Measurements from ENCODE around the gene STOM. TPM values are rescaled to one million over a fixed set of nuclear protein-coding genes. Genes with fewer than 3 reads are reported as not detected.

Gene STOM
- total and polyA plus RNA-seq, 2 of the 8 experiments (the other 6 are each of a cell fraction or from before 2014, with no cell fraction given) = 25.2 to 60.4 TPM

DNA sequence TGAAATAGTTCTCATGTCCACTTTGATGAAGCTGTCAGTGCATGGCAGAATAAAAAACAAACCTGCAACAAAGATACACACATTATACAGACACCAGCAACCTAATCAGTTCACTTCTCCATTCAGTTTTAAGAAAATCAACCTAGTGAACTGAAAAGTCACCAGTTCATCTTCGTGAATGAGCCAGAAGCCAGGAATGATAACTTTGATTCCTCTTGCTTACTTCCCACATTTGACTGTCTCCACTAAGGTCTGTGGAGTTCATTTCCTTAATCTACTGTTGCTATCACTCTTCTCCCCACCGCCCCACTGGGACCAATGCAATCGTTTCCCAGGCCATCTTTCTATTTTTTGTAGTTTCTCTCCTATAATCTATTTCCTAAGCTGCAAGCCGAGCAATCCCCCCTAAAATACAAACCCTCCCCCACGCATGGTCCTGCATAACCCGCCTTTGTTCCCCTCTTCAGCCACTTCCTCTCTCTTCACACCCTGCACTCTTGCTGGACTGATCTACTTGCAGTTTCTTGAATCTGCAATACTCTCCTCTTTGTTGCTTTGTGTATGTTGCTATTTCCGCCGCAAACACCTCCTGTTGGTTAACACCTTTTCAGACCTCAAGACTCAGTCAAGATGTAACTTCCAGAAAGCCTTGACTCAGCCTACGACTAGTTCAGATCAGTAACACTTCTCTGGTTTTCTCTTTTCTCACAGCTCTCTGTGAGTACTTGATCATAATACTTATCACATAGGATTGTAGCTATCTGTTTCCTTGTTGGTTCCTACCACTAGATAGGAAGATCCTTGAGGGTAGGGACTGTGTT is 16.6 kb downstream of the STOM start:
- Histone ChIP-seq H3K27ac (ENCODE audit: low read depth, low read length) (no peak overlapping the region), H2BK12ac (ENCODE audit: low read depth, low read length) (no peak overlapping the region), H3K23me2 (ENCODE audit: low read depth, low read length) (no peaks in the 10 kb centered on the region; the same call in 1 of the 2 replicates), H4K91ac (replicated peaks; ENCODE audit: insufficient read length, low read length) (no peak overlapping the region), H2BK5ac (ENCODE audit: low read depth, low read length) (no peak overlapping the region), H3K9me3 (ENCODE audit: insufficient read depth in 2 of 2, low read depth in 1 of 2, low read length in 1 of 2) (no peaks in the 10 kb centered on the region), H3K18ac (ENCODE audit: extremely low read depth, low read length) (no peak overlapping the region), H3K14ac (ENCODE audit: insufficient read length) (no peak overlapping the region), H3K4ac (replicated peaks; ENCODE audit: insufficient read length, low read depth, low read length) (no peak overlapping the region), H3K79me1 (ENCODE audit: low read depth, low read length) (no peaks in the 10 kb centered on the region), H2AFZ (ENCODE audit: low read length) (no peak overlapping the region), H3K36me3 (ENCODE audit: control insufficient read depth in 2 of 4, insufficient read depth in 4 of 4, low read length in 3 of 4) (peaks cover 0 to 36% (median 2%) of the 10 kb centered on the region in 4 experiments; a peak in 3 of 8 replicates), H3K9ac (replicated peaks in 1 of 4; ENCODE audit: extremely low read depth in 1 of 4, low read depth in 3 of 4, low read length in 3 of 4) (no peak overlapping the region), H3K27me3 (replicated peaks in 1 of 4; ENCODE audit: control insufficient read depth in 3 of 4, extremely low read depth in 1 of 4, insufficient read depth in 3 of 4, low read length in 3 of 4) (no peaks in the 10 kb centered on the region), H2BK120ac (replicated peaks; ENCODE audit: low read depth, low read length) (no peak overlapping the region), H2AK5ac (ENCODE audit: low read depth, low read length) (no peak overlapping the region), H3K23ac (ENCODE audit: insufficient read length) (no peak overlapping the region), H3K79me2 (ENCODE audit: control insufficient read depth in 1 of 2, insufficient read depth in 2 of 2, low read length in 2 of 2) (no peaks in the 10 kb centered on the region), H2BK15ac (ENCODE audit: low read length) (no peak overlapping the region), H3K4me2 (ENCODE audit: insufficient read depth in 1 of 2, low read depth in 2 of 2, low read length in 2 of 2) (no peak overlapping the region), H4K5ac (ENCODE audit: insufficient read length, low read depth, low read length) (no peak overlapping the region), H3K4me3 (ENCODE audit: extremely low read depth in 1 of 4, insufficient read depth in 2 of 4, low read depth in 3 of 4, low read length in 4 of 4) (no peak overlapping the region), H4K20me1 (replicated peaks in 1 of 2; ENCODE audit: control insufficient read depth in 1 of 2, insufficient read depth in 2 of 2, low read length in 2 of 2) (no peaks in the 10 kb centered on the region), H3K4me1 (replicated peaks in 1 of 4; ENCODE audit: control insufficient read depth in 3 of 4, insufficient read depth in 4 of 4, low read length in 3 of 4) (peaks cover 0 to 5% (median 0%) of the 10 kb centered on the region in 4 experiments; a peak in 1 of 7 replicates), H3K56ac (replicated peaks; ENCODE audit: insufficient read length, low read depth, low read length) (no peak overlapping the region), H4K8ac (ENCODE audit: extremely low read depth, insufficient read depth, low read length) (no peak overlapping the region), H2BK20ac (ENCODE audit: low read length) (no peak overlapping the region)
- POLR2A ChIA-PET (ENCODE audit: partially characterized antibody) = interaction anchor here (1.0 kb wide), 1 partner anchor 32 kb away, joined by 3 read pairs; no protein-coding TSS in a partner anchor
- TF ChIP-seq, protein P1, sequence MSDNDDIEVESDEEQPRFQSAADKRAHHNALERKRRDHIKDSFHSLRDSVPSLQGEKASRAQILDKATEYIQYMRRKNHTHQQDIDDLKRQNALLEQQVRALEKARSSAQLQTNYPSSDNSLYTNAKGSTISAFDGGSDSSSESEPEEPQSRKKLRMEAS (IDR thresholded peaks at IDR 0.05) = no peak
- TF ChIP-seq RXRA (IDR thresholded peaks at IDR 0.05; ENCODE audit: insufficient read depth, low read depth, low read length) = no peak
- TF ChIP-seq PHF8 (conservative IDR thresholded peaks at IDR 0.05; ENCODE audit: low read depth, low read length) = no peak
- no peak for TF ChIP-seq BRCA1 (IDR thresholded peaks at IDR 0.05; ENCODE audit: low read depth, low read length)
- TF ChIP-seq GABPA (IDR thresholded peaks at IDR 0.05; ENCODE audit: borderline replicate concordance, insufficient read depth, low read length) = no peak
- no peak for TF ChIP-seq CTBP2 (IDR thresholded peaks at IDR 0.05; ENCODE audit: borderline replicate concordance, insufficient read depth, insufficient read length, low read length)
- no peak for TF ChIP-seq HDAC6 (IDR thresholded peaks at IDR 0.05; ENCODE audit: low read depth, low read length)
- DNase-seq (ENCODE audit: low read depth in 1 of 2, low spot score in 2 of 2) = no peak
- no peak for FAIRE-seq
- CTCF ChIA-PET (ENCODE audit: partially characterized antibody) = interaction anchor here (0.7 to 2.5 kb wide), 9 partner anchors 13 to 623 kb away, joined by 3 to 8 read pairs (median 4); no protein-coding TSS in a partner anchor
- WGBS, 2 experiments (ENCODE audit: extremely low coverage in 1 of 2, insufficient coverage in 1 of 2, insufficient read length in 1 of 2, insufficient replicate concordance in 2 of 2, low coverage in 1 of 2, low lambda C conversion rate in 2 of 2, missing lambda C conversion rate in 1 of 2) = 82% methylated on average over 9 of the region's 9 CpGs; no CpG with 5 or more reads in 1 of the 2 experiments
